Neuronal stem cell (in vitro differentiated cells): ENCODE measurements around the gene GRIK2.

Source experiments
- DNase-seq: peaks from one replicate; pipeline ENCODE4 v3.0.0-alpha.2; 2013; ENCODE audit warnings: low spot score
- H2AFZ ChIP-seq: one replicate; pipeline ENCODE4 v1.6.1; 2013; ENCODE audit warnings: mild to moderate bottlenecking, low read length, inconsistent platforms
- H2AK5ac ChIP-seq: 2 replicates; pipeline ENCODE4 v1.6.1; 2013; ENCODE audit warnings: low read depth, mild to moderate bottlenecking, inconsistent platforms, low read length, moderate library complexity, mixed read lengths
- H2BK120ac ChIP-seq: 2 replicates; pipeline ENCODE4 v1.6.1; 2013; ENCODE audit warnings: low read depth, mild to moderate bottlenecking, inconsistent platforms, low read length, moderate library complexity, mixed read lengths
- H2BK12ac ChIP-seq: one replicate; pipeline ENCODE4 v1.6.1; 2013; ENCODE audit warnings: low read length, inconsistent platforms
- H2BK15ac ChIP-seq: 2 replicates; pipeline ENCODE4 v1.6.1; 2013; ENCODE audit warnings: mild to moderate bottlenecking, low read length, inconsistent platforms, mixed read lengths
- H2BK5ac ChIP-seq: one replicate; pipeline ENCODE4 v1.6.1; 2013; ENCODE audit warnings: inconsistent platforms, mild to moderate bottlenecking, low read length, moderate library complexity
- H3K14ac ChIP-seq: one replicate; pipeline ENCODE4 v1.6.1; 2013; ENCODE audit warnings: low read length, inconsistent platforms
- H3K18ac ChIP-seq: 2 replicates; pipeline ENCODE4 v1.6.1; 2013; ENCODE audit warnings: low read length, inconsistent platforms
- H3K23ac ChIP-seq: 2 replicates; pipeline ENCODE4 v1.6.1; 2013; ENCODE audit warnings: low read depth, mild to moderate bottlenecking, mixed read lengths, low read length, inconsistent platforms; ENCODE audit not compliant: poor library complexity
- H3K27ac ChIP-seq: replicated peaks from 3 replicates; pipeline ENCODE4 v1.5.1; 2013; ENCODE audit warnings: low read length, inconsistent platforms
- H3K27me3 ChIP-seq, 3 experiments: 2 replicates each; pipeline ENCODE4 v1.6.1; 2013; ENCODE audit warnings: low read length in 3 of 3, mild to moderate bottlenecking in 2 of 3, inconsistent platforms in 1 of 3, low read depth in 1 of 3, mixed read lengths in 1 of 3, moderate library complexity in 1 of 3; ENCODE audit not compliant: control insufficient read depth in 3 of 3, insufficient read depth in 3 of 3
- H3K36me3 ChIP-seq, 2 donors: replicated peaks in 1 of 2; 2 replicates each; pipeline ENCODE4 v1.6.1; 2013; ENCODE audit warnings: low read length in 2 of 2; ENCODE audit not compliant: control insufficient read depth in 2 of 2, insufficient read depth in 2 of 2
- H3K4ac ChIP-seq: 2 replicates; pipeline ENCODE4 v1.6.1; 2013; ENCODE audit warnings: inconsistent platforms, mild to moderate bottlenecking, low read length, moderate library complexity
- H3K4me1 ChIP-seq, 2 donors: 1 replicate in 1 of 2; 2 replicates in 1 of 2; pipeline ENCODE4 v1.6.1; 2013; ENCODE audit warnings: low read length in 2 of 2, low read depth in 1 of 2; ENCODE audit not compliant: control insufficient read depth in 2 of 2, insufficient read depth in 1 of 2
- H3K4me2 ChIP-seq: one replicate; pipeline ENCODE4 v1.6.1; 2013; ENCODE audit warnings: mild to moderate bottlenecking, low read length, inconsistent platforms; ENCODE audit not compliant: insufficient read depth, poor library complexity, severe bottlenecking
- H3K4me3 ChIP-seq, 2 donors: 2 replicates each; pipeline ENCODE4 v1.5.1; 2013; ENCODE audit warnings: low read length in 2 of 2, mild to moderate bottlenecking in 2 of 2, inconsistent platforms in 1 of 2, moderate library complexity in 1 of 2
- H3K79me1 ChIP-seq: one replicate; pipeline ENCODE4 v1.6.1; 2013; ENCODE audit warnings: low read depth, mild to moderate bottlenecking, inconsistent platforms, low read length, moderate library complexity
- H3K9ac ChIP-seq: one replicate; pipeline ENCODE4 v1.6.1; 2013; ENCODE audit warnings: mild to moderate bottlenecking, low read depth, low read length, inconsistent platforms; ENCODE audit not compliant: poor library complexity
- H3K9me3 ChIP-seq, 2 donors: replicated peaks in 1 of 2; 2 replicates each; pipeline versions ENCODE3 to v1.6.1; 2013; ENCODE audit warnings: low read length in 2 of 2, mild to moderate bottlenecking in 2 of 2, inconsistent platforms in 1 of 2, low read depth in 1 of 2, mixed read lengths in 1 of 2, moderate library complexity in 1 of 2; ENCODE audit not compliant: control insufficient read depth in 2 of 2, insufficient read depth in 1 of 2
- H4K8ac ChIP-seq: one replicate; pipeline ENCODE4 v1.6.1; 2013; ENCODE audit warnings: low read depth, mild to moderate bottlenecking, inconsistent platforms, low read length, moderate library complexity
- H4K91ac ChIP-seq: one replicate; pipeline ENCODE4 v1.6.1; 2013; ENCODE audit warnings: low read length, low read depth, mild to moderate bottlenecking, inconsistent platforms; ENCODE audit not compliant: poor library complexity
- WGBS, 2 donors: extraction: QIAGEN DNeasy Blood & Tissue Kit; methylation state at CpG; one replicate each; pipeline ENCODE4 v1.1.7; 2013; ENCODE audit warnings: missing lambda C conversion rate in 2 of 2, mixed read lengths in 1 of 2; ENCODE audit not compliant: insufficient read length in 2 of 2, insufficient replicate concordance in 1 of 2; ENCODE audit errors: extremely low coverage in 2 of 2; 5-methylcytosine and 5-hydroxymethylcytosine counted together

The GRIK2 gene

DNA sequence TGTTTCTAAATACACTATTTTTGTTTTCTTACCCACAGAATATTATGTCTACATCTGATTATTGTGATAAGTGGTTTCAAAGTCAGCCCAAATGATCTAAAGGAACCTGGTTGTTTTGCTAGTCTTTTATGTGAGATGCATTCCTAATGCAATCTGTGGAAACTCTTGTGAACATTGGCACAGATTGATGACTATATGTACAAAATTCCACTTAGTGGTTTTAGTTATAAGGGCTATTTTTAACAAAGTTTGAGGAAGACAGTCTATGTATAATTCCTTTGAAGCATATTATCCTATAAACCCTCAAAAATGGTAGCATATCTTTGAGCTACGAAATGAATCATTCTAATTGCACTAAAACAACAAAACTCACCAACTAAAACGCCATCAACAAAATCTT is 140.9 kb downstream of the GRIK2 start:
- H3K79me1 ChIP-seq: no peaks in the 10 kb centered on the region
- H3K27ac ChIP-seq: no peak overlapping the region
- H3K4ac ChIP-seq: no peak overlapping the region
- no peak overlapping the region for H3K23ac ChIP-seq
- H3K27me3 ChIP-seq: no peaks in the 10 kb centered on the region
- no peak overlapping the region for H3K4me3 ChIP-seq
- H3K4me2 ChIP-seq: no peak overlapping the region
- DNase-seq: no peak
- H3K14ac ChIP-seq: no peak overlapping the region
- H4K91ac ChIP-seq: no peak overlapping the region
- no peaks in the 10 kb centered on the region for H3K36me3 ChIP-seq
- no peak overlapping the region for H2AFZ ChIP-seq
- H3K4me1 ChIP-seq: peaks cover 0 to 1% of the 10 kb centered on the region in 2 donors
- no peak overlapping the region for H4K8ac ChIP-seq
- H2AK5ac ChIP-seq: no peak overlapping the region
- no peak overlapping the region for H3K9ac ChIP-seq
- H3K9me3 ChIP-seq: no peaks in the 10 kb centered on the region
- no peak overlapping the region for H2BK5ac ChIP-seq
- no peak overlapping the region for H2BK15ac ChIP-seq
- 100% methylated on average over 1 of the region's 2 CpGs; no CpG with 5 or more reads in 1 of the 2 donors for WGBS, 2 donors
- H2BK120ac ChIP-seq: no peak overlapping the region
- no peak overlapping the region for H3K18ac ChIP-seq
- no peak overlapping the region for H2BK12ac ChIP-seq

DNA sequence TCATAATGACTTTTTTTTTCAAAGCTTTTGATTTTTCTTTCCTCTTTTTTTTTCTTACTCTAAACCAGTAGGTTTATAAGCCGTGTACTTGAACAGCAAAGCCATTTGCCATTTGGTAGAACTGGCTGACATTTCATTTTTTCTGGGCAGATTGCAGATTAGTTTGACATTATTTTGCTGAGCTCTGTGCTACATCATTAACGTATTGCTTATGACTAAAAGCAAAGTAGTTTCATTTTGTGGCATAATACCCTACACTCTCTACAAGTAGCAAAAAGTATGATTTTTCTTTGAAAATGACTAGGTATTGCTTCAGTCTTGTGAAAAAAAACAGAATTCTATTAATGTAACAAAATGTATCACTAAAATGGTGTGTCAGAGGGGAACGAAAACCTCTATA is 141.3 kb downstream of the GRIK2 start:
- Histone ChIP-seq H3K18ac (no peak overlapping the region), H2BK15ac (no peak overlapping the region), H3K79me1 (no peaks in the 10 kb centered on the region), H3K36me3 (no peaks in the 10 kb centered on the region), H3K14ac (no peak overlapping the region), H3K27ac (no peak overlapping the region), H2BK120ac (no peak overlapping the region), H3K27me3 (no peaks in the 10 kb centered on the region), H3K4ac (no peak overlapping the region), H3K9ac (no peak overlapping the region), H3K9me3 (no peaks in the 10 kb centered on the region), H2BK12ac (no peak overlapping the region), H2BK5ac (no peak overlapping the region), H4K8ac (no peak overlapping the region), H3K23ac (no peak overlapping the region), H3K4me1 (peaks cover 0 to 1% of the 10 kb centered on the region in 2 donors), H3K4me2 (no peak overlapping the region), H3K4me3 (no peak overlapping the region), H2AFZ (no peak overlapping the region), H2AK5ac (no peak overlapping the region), H4K91ac (no peak overlapping the region)
- no CpG with 5 or more reads among the region's 3 CpGs for WGBS, 2 donors
- DNase-seq: no peak

DNA sequence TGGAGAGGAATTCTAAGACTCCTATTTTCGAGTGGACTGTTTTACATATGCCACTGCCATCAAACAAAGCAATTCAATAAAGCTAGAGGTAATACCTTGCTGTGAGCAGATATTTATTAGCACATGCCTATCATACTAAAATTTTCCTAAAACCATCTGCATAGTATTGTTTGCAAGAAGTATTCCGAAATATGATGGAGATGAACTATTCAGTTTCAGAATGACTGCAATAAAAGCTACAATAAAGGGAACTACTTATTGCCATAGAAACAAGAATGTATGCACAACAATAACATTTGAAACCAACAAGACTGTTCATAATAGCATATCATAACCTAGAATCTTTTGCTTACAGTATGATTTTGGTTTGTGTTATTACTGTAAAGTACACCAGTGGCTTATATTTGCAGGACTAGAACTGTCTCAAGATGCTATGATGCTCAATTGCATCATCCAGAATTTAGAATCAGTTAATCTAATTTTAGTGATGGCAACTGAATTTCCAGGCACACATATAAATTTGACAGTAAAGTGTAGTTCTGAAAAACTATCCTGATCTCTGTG is 144.3 kb downstream of the GRIK2 start:
- H3K79me1 ChIP-seq: no peaks in the 10 kb centered on the region
- no peak overlapping the region for H2AK5ac ChIP-seq
- H2BK12ac ChIP-seq: no peak overlapping the region
- H3K14ac ChIP-seq: no peak overlapping the region
- no peak overlapping the region for H3K23ac ChIP-seq
- no peak overlapping the region for H3K18ac ChIP-seq
- H3K4ac ChIP-seq: no peak overlapping the region
- no peak overlapping the region for H4K91ac ChIP-seq
- H3K4me3 ChIP-seq: no peak overlapping the region
- H2BK5ac ChIP-seq: no peak overlapping the region
- WGBS, 2 donors: no CpG with 5 or more reads among the region's 2 CpGs
- no peak overlapping the region for H2BK15ac ChIP-seq
- H2AFZ ChIP-seq: no peak overlapping the region
- DNase-seq: no peak
- no peak overlapping the region for H3K4me2 ChIP-seq
- no peaks in the 10 kb centered on the region for H3K36me3 ChIP-seq
- H3K9ac ChIP-seq: no peak overlapping the region
- H3K4me1 ChIP-seq: peaks cover 0 to 1% of the 10 kb centered on the region in 2 donors
- H3K27me3 ChIP-seq: no peaks in the 10 kb centered on the region
- no peak overlapping the region for H4K8ac ChIP-seq
- no peaks in the 10 kb centered on the region for H3K9me3 ChIP-seq
- no peak overlapping the region for H2BK120ac ChIP-seq
- H3K27ac ChIP-seq: no peak overlapping the region

DNA sequence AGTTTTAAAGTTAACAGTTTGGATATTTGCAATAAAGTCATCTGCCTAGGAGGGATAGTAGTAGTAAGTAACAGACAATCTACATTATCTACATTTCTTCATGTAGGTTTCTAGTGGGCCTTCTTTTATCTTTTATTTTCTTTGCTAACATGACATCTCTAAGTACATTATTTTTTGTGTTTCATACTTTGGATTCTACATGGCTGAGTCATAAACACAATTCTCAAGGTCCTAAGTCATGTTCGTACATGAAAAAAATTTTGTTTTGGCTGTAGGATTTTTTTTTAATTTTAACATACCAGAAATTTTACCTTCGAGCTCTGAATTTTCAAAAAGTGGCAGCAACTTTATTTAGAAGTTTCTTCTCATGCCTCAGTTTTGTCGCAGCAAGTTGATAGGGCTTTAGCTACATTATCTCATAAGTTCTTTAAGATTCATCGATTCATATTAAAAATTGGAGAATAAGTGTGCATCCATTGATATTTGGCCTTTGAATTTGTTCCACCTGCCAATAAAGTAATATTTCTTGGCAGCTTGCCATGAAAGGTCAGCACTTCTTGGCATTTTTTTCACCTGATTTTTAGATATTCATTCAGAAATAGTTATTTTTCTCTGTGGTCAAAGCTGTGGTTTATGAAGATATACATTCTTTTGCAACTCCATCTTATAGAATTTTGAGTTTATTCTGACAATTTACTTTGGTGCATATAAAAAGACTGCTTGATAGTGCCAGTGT is 146.2 kb downstream of the GRIK2 start:
- H2BK120ac ChIP-seq: no peak overlapping the region
- H3K23ac ChIP-seq: no peak overlapping the region
- no peak for DNase-seq
- H2BK15ac ChIP-seq: no peak overlapping the region
- no peak overlapping the region for H3K4me3 ChIP-seq
- peaks cover 0 to 1% of the 10 kb centered on the region in 2 donors for H3K4me1 ChIP-seq
- no peak overlapping the region for H2AFZ ChIP-seq
- no peak overlapping the region for H3K14ac ChIP-seq
- WGBS, 2 donors: no CpG with 5 or more reads among the region's 4 CpGs
- H2BK12ac ChIP-seq: no peak overlapping the region
- no peak overlapping the region for H4K91ac ChIP-seq
- H3K27ac ChIP-seq: no peak overlapping the region
- H2AK5ac ChIP-seq: no peak overlapping the region
- H3K27me3 ChIP-seq: no peaks in the 10 kb centered on the region
- H3K36me3 ChIP-seq: no peaks in the 10 kb centered on the region
- H3K9me3 ChIP-seq: no peaks in the 10 kb centered on the region
- H3K18ac ChIP-seq: no peak overlapping the region
- H4K8ac ChIP-seq: no peak overlapping the region
- H3K4me2 ChIP-seq: no peak overlapping the region
- no peak overlapping the region for H3K4ac ChIP-seq
- no peaks in the 10 kb centered on the region for H3K79me1 ChIP-seq
- no peak overlapping the region for H3K9ac ChIP-seq
- H2BK5ac ChIP-seq: no peak overlapping the region
